Measurements from ENCODE around the gene CDK5R2.

Gene CDK5R2

GRCh38 chr2:219002395-219003266 is 43.2 kb downstream of the CDK5R2 start:
- no peak for DNase-seq (ENCODE audit: low read depth in 2 of 2)

GRCh38 chr2:219003267-219003634 is 43.8 kb downstream of the CDK5R2 start:
- DNase-seq (ENCODE audit: low read depth in 2 of 2), result no peak

DNA sequence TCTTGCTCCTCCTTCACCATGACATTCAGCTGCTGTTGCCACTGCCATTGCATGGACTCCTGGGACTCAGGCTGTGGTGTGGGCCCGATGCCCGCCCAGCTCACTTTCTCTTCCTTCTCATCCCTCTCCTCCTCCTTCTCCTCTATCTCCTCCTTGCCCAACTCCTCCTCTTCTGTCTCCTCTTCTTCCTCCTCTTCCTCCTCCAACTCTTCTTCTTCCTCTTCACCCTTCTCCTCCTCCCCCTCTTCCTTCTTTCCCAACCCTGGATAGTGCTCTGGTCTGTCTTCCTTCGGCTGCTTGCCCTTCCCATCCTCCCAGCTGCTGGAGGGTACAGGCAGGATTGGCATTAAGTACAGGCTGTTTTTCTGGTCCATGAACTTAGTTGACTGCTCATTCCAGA is 44.5 kb downstream of the CDK5R2 start:
- DNase-seq (ENCODE audit: low read depth in 2 of 2), result no peak

GRCh38 chr2:219009294-219009693 is 49.8 kb downstream of the CDK5R2 start:
- no peak for DNase-seq (ENCODE audit: low read depth in 2 of 2)

DNA sequence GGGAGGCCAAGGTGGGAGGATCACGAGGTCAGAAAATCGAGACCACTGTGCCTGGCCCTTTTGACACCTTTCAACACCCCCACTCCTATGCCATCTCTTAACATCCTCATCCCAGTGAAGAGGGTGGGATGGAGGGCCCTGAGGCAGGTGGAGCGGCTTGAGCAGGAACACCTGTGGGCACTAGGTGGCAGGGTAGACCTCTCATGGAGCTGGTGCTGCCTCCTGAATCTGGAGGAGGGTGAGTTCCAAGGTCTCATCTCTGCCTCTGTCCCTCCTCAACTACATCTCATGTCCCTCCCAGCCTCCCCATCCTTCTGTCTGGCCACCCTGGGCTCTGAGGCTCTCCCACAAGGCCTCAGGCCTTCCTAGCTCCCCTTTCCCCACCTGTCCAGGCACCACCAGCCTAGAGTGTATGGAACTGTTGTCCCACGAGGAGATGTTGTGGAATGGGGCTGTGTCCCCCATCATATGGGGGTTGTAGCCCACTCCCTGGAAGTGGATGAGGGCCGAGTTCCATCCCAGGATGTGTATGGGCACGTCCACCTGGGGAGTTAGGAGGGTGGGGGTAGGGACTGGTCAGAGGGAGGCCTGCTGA is 50.8 kb downstream of the CDK5R2 start:
- no peak for DNase-seq (ENCODE audit: low read depth in 2 of 2)

GRCh38 chr2:219010873-219011272 is 51.4 kb downstream of the CDK5R2 start:
- no peak for DNase-seq (ENCODE audit: low read depth in 2 of 2)
